CD4-positive, alpha-beta T cell (primary cell): ENCODE data around the gene ZNF516. TPM values are rescaled to one million over a fixed set of nuclear protein-coding genes. Genes with fewer than 3 reads are reported as not detected.

ENCODE experiments used
- ATAC-seq: fragments of 200-7000 bp; cut with Tn5 transposase; one replicate; pipeline ENCODE4 v1.10.0; 2022; ENCODE audit warnings: mild to moderate bottlenecking; ENCODE audit not compliant: poor library complexity
- CTCF ChIA-PET: fragments of 350-600 bp; sonication (Branson Sonifier 250); formaldehyde crosslinking; loops from one replicate; lab custom pipeline; 2021; ENCODE audit warnings: antibody characterized with exemption, inconsistent platforms; lab: Charles Lee
- POLR2A ChIA-PET: fragments of 350-600 bp; sonication (Branson Sonifier 250); formaldehyde crosslinking; loops from one replicate; lab custom pipeline; 2021; ENCODE audit warnings: antibody characterized with exemption, inconsistent platforms; lab: Charles Lee
- DNase-seq, 14 experiments: peaks; one replicate each; pipeline ENCODE4 v3.0.0-alpha.2; 2013 to 2020; ENCODE audit warnings: mixed read lengths in 2 of 14
- H3K27ac ChIP-seq, 2 donors: one replicate each; pipeline versions ENCODE4 v1.5.1 to v1.7.0; 2013; ENCODE audit warnings: low read length in 2 of 2, low read depth in 1 of 2, mild to moderate bottlenecking in 1 of 2
- H3K27me3 ChIP-seq, 2 experiments: 1 replicate in 1 of 2; 2 replicates in 1 of 2; pipeline versions ENCODE4 v1.6.1 to v1.7.0; 2013; ENCODE audit warnings: low read length in 2 of 2, control low read depth in 1 of 2, mild to moderate bottlenecking in 1 of 2, moderate library complexity in 1 of 2; ENCODE audit not compliant: insufficient read depth in 2 of 2, control insufficient read depth in 1 of 2
- H3K36me3 ChIP-seq: one replicate; pipeline ENCODE4 v1.6.1; 2013; ENCODE audit warnings: low read length, control low read depth; ENCODE audit not compliant: insufficient read depth
- H3K4me1 ChIP-seq: one replicate; pipeline ENCODE4 v1.6.1; 2013; ENCODE audit warnings: low read length, control low read depth; ENCODE audit not compliant: insufficient read depth
- H3K4me3 ChIP-seq: one replicate; pipeline ENCODE4 v1.5.1; 2013; ENCODE audit warnings: mild to moderate bottlenecking, low read length, moderate library complexity
- H3K9me3 ChIP-seq, 2 experiments: 1 replicate in 1 of 2; 2 replicates in 1 of 2; pipeline versions ENCODE4 v1.6.1 to v1.7.0; 2013; ENCODE audit warnings: low read length in 2 of 2, mild to moderate bottlenecking in 2 of 2, control low read depth in 1 of 2, moderate library complexity in 1 of 2; ENCODE audit not compliant: control insufficient read depth in 1 of 2, insufficient read depth in 1 of 2
- H3K27ac Mint-ChIP-seq: one replicate; pipeline ENCODE4 v1.8.0; 2020; ENCODE audit warnings: mixed read lengths
- H3K27me3 Mint-ChIP-seq: one replicate; pipeline ENCODE4 v1.8.0; 2021; ENCODE audit warnings: mixed read lengths
- H3K36me3 Mint-ChIP-seq: one replicate; pipeline ENCODE4 v1.8.0; 2021; ENCODE audit warnings: low read depth, mixed read lengths
- H3K4me1 Mint-ChIP-seq: one replicate; pipeline ENCODE4 v1.8.0; 2021; ENCODE audit warnings: low read depth, mixed read lengths
- H3K4me3 Mint-ChIP-seq: one replicate; pipeline ENCODE4 v1.8.0; 2020; ENCODE audit warnings: mild to moderate bottlenecking, mixed read lengths
- H3K9me3 Mint-ChIP-seq: one replicate; pipeline ENCODE4 v1.8.0; 2020; ENCODE audit warnings: mixed read lengths
- intact Hi-C, 2 experiments: fragments of 100-400 bp; cut with DNase I in 1 of 2; cut with micrococcal nuclease in 1 of 2; formaldehyde crosslinking; loops; one replicate each; pipeline versions ENCODE4 v1.15.1 to v1.9.0; 2023 to 2025; cut with DNase I, micrococcal nuclease
- total RNA-seq, 174 experiments: library from RNA in 2 of 174; stranded (reverse) in 2 of 174; gene quantifications; one replicate each; pipeline ENCODE4 v1.2.3 and lab custom pipeline; 2021 to 2026
- TF ChIP-seq, protein P1 (sequence below): fragments of 200-600 bp; IDR thresholded peaks from one replicate; pipeline ENCODE4 v1.8.0; 2022; ENCODE audit warnings: antibody characterized with exemption, mild to moderate bottlenecking

The ZNF516 gene
- total RNA-seq, 2 experiments from 2014 or later: 22.4 to 29.3 TPM

DNA sequence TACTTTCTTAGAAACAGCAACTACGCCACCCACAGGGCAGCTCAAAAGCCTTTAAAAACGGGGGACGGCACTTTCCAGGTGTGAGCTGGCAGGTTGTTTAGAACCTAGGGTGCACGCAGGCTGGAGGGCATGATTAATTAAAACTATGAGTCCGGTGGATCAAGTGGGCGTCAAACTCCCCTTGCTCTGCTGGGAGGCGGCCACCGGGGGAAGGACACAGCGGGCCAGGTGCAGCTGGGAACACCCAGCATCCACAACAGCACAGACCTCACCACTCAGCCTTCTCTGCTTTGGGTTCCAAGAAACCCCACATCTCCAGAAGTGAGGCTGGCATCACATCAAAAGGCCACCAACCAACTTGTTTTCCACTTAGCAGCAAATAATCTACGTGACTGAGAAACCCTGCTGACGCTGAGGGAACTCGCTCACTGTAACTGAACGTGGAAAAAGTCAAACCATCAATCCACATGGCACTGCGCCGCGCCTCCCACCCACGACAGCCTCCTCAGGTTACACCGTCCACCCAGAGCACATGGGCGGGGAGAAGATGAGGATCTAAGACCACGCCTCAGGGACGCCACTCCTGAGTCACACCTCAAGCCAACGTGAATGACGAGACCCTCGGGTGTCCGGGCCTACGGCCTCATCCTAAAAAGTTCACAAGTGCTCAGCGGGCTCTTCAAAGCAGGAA is 118.2 kb downstream of the ZNF516 start:
- Mint-ChIP-seq H3K36me3 (peaks cover 21% of the 10 kb centered on the region), H3K9me3 (no peaks in the 10 kb centered on the region), H3K4me3 (peak overlapping the region; percentile 13), H3K4me1 (peaks cover 49% of the 10 kb centered on the region), H3K27ac (peak overlapping the region; percentile 89), H3K27me3 (no peaks in the 10 kb centered on the region)
- ChIA-PET CTCF (interaction anchor here (0.7 kb wide), 1 partner anchor 332 kb away, joined by 4 read pairs; no protein-coding TSS in a partner anchor), POLR2A (no interaction called here)
- DNase-seq (peak in 4 of 14 experiments; percentile 27 to 45 (median 35)), ATAC-seq (peak; percentile 49)
- TF ChIP-seq, protein P1, sequence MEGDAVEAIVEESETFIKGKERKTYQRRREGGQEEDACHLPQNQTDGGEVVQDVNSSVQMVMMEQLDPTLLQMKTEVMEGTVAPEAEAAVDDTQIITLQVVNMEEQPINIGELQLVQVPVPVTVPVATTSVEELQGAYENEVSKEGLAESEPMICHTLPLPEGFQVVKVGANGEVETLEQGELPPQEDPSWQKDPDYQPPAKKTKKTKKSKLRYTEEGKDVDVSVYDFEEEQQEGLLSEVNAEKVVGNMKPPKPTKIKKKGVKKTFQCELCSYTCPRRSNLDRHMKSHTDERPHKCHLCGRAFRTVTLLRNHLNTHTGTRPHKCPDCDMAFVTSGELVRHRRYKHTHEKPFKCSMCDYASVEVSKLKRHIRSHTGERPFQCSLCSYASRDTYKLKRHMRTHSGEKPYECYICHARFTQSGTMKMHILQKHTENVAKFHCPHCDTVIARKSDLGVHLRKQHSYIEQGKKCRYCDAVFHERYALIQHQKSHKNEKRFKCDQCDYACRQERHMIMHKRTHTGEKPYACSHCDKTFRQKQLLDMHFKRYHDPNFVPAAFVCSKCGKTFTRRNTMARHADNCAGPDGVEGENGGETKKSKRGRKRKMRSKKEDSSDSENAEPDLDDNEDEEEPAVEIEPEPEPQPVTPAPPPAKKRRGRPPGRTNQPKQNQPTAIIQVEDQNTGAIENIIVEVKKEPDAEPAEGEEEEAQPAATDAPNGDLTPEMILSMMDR: no peak
- no peak overlapping the region for H3K4me3 ChIP-seq
- H3K9me3 ChIP-seq: peaks cover 0 to 7% of the 10 kb centered on the region in 2 experiments
- intact Hi-C loops: no loop called here
- no peak overlapping the region for H3K27ac ChIP-seq
- no peaks in the 10 kb centered on the region for H3K36me3 ChIP-seq
- H3K4me1 ChIP-seq: peaks cover 35% of the 10 kb centered on the region
- no peaks in the 10 kb centered on the region for H3K27me3 ChIP-seq

DNA sequence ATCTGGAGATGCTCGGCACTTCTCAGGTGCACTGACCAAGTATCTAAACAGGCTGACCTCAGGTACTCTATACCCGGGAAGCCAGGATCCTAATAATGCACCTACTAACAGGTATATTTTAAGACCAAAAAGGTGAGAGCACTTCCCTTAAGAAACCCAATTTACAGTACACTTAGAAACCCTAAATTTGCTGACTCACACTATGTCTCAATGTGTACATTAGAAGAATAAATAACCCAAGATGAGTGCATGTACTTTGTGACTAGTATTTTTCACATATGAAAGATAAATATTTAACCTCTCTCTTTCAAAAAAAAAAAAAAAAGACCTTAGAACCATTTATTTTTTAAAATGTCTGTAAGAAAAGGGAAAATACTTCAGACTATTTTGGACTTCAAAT is 118.8 kb downstream of the ZNF516 start:
- Histone ChIP-seq H3K27ac (no peak overlapping the region), H3K36me3 (no peaks in the 10 kb centered on the region), H3K4me3 (no peak overlapping the region), H3K9me3 (peaks cover 0 to 7% of the 10 kb centered on the region in 2 experiments), H3K27me3 (no peaks in the 10 kb centered on the region), H3K4me1 (peaks cover 35% of the 10 kb centered on the region)
- peak overlapping the region; percentile 89 for H3K27ac Mint-ChIP-seq
- POLR2A ChIA-PET: no interaction called here
- DNase-seq (no peak), ATAC-seq (no peak)
- H3K4me1 Mint-ChIP-seq: peaks cover 49% of the 10 kb centered on the region
- H3K36me3 Mint-ChIP-seq: peaks cover 21% of the 10 kb centered on the region
- intact Hi-C loops: no loop called here
- TF ChIP-seq, protein P1: no peak
- H3K27me3 Mint-ChIP-seq: no peaks in the 10 kb centered on the region
- H3K9me3 Mint-ChIP-seq: no peaks in the 10 kb centered on the region
- CTCF ChIA-PET: interaction anchor here (0.7 kb wide), 1 partner anchor 333 kb away, joined by 4 read pairs; no protein-coding TSS in a partner anchor
- H3K4me3 Mint-ChIP-seq: no peak overlapping the region

DNA sequence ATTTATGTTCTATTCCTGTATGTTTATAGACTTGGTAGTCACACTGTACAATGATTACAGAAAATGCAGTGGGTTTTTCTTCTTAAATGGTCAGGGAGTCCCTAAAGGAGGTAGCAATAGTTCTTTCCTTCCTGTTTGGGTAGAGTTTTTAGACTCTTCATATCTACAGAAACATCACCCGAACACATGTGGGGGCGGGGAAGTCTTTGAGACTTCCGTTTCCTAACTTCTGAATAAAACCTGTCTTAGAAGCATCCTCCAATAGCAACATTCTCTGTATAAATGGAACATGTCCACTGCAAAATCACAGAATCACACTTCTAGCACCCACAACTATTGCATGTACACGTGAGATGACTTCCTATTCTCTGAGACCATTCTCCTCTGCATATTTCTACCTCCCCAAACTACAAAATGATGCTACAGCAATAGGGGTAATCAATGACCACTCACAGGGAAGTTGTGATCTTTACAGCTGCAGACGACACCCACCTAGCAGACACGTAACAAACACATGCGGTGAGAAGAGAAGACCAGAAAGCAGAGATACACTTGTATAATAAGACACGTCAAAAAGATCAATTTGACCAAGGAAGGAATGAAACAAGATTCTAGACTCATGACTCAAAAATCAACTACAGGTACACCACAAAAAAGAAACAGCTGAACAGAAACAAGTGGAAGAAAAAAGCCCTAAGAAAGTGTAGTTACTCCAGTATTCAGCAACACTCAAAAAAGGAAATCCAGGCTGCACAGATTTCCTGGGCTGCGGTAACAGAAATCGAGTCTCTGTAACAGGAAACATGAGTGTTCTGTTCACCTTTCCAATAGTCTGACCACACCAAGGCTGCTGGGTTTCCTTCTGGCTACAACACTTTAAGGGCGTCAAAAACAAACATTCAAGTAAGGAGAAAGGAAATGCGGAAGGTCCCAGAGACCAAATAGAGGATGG is 120.4 kb downstream of the ZNF516 start:
- H3K4me3 ChIP-seq: no peak overlapping the region
- H3K27me3 ChIP-seq: no peaks in the 10 kb centered on the region
- ATAC-seq (peak; percentile 66), DNase-seq (peak in 10 of 14 experiments; percentile 10 to 67 (median 34))
- Mint-ChIP-seq H3K9me3 (no peaks in the 10 kb centered on the region), H3K4me1 (peaks cover 49% of the 10 kb centered on the region), H3K27ac (peak overlapping the region; percentile 89), H3K27me3 (no peaks in the 10 kb centered on the region), H3K36me3 (peaks cover 21% of the 10 kb centered on the region), H3K4me3 (peak overlapping the region; percentile 70)
- H3K9me3 ChIP-seq: peaks cover 0 to 2% of the 10 kb centered on the region in 2 experiments
- intact Hi-C loops: no loop called here
- TF ChIP-seq, protein P1: no peak
- peaks cover 35% of the 10 kb centered on the region for H3K4me1 ChIP-seq
- H3K36me3 ChIP-seq: no peaks in the 10 kb centered on the region
- POLR2A ChIA-PET: no interaction called here
- CTCF ChIA-PET: no interaction called here
- H3K27ac ChIP-seq: no peak overlapping the region
